BJ (cell line): ENCODE results near the gene ANAPC1. TPM values are rescaled to one million over a fixed set of nuclear protein-coding genes. Genes with fewer than 3 reads are reported as not detected.
"Not testable (repeated sequence)": the region's sequence is repeated elsewhere in the genome, so short reads cannot be mapped to it uniquely, and the experiment has no call there.

ENCODE experiments used
- CTCF ChIA-PET: fragments of 350-600 bp; formaldehyde crosslinking; extraction: SDS; loops from one replicate; lab custom pipeline; 2021; ENCODE audit warnings: antibody characterized with exemption, inconsistent platforms; lab: Yijun Ruan, JAX
- POLR2A ChIA-PET: fragments of 300-600 bp; sonication (Branson Sonifier 250); formaldehyde crosslinking; extraction: SDS; loops from one replicate; lab custom pipeline; 2021; ENCODE audit warnings: antibody characterized with exemption; lab: Charles Lee
- DNase-seq: peaks from one replicate; pipeline ENCODE4 v3.0.0-alpha.2; 2011; ENCODE audit warnings: low read depth
- H3K27me3 ChIP-seq: 2 replicates; pipeline ENCODE4 v1.6.0; 2011; ENCODE audit warnings: low read length; ENCODE audit not compliant: control insufficient read depth, insufficient read depth
- H3K36me3 ChIP-seq: 2 replicates; pipeline ENCODE4 v1.5.1; 2011; ENCODE audit warnings: low read length; ENCODE audit not compliant: control insufficient read depth, insufficient read depth
- H3K4me3 ChIP-seq: 2 replicates; pipeline ENCODE4 v1.5.1; 2011; ENCODE audit warnings: low read depth, mild to moderate bottlenecking, control low read depth, low read length
- CTCF ChIP-seq: IDR thresholded peaks from 2 replicates; pipeline ENCODE4 v1.5.1; 2011; ENCODE audit warnings: low read depth, mild to moderate bottlenecking, control low read depth, inconsistent platforms, low read length, moderate library complexity; ENCODE audit not compliant: insufficient read depth
- polyA plus RNA-seq: library from polyadenylated mRNA; depleted of rRNA; stranded (reverse); fragments of >200 nt; gene quantifications from 2 replicates; pipeline ENCODE4 v1.2.3, GENCODE V29; 2011

ANAPC1 gene
- polyA plus RNA-seq, 1 experiment: 20.3 TPM

- DNase-seq, H3K27me3 ChIP-seq, CTCF ChIA-PET, H3K36me3 ChIP-seq, H3K4me3 ChIP-seq, POLR2A ChIA-PET: not testable (repeated sequence)
Observed at GRCh38 chr2:111852544-111852943, 31.4 kb downstream of the ANAPC1 start.

- DNase-seq, POLR2A ChIA-PET, H3K4me3 ChIP-seq, H3K27me3 ChIP-seq, H3K36me3 ChIP-seq, CTCF ChIA-PET: not testable (repeated sequence)
- peak; percentile 42 for TF ChIP-seq CTCF
Observed at GRCh38 chr2:111850646-111851045, 33.3 kb downstream of the ANAPC1 start.

- CTCF ChIA-PET, H3K36me3 ChIP-seq, POLR2A ChIA-PET, H3K27me3 ChIP-seq, DNase-seq, H3K4me3 ChIP-seq: not testable (repeated sequence)
Observed at GRCh38 chr2:111839625-111840282, 44.2 kb downstream of the ANAPC1 start.

GRCh38 chr2:111838992-111839391 is 45.0 kb downstream of the ANAPC1 start:
- H3K36me3 ChIP-seq, DNase-seq, POLR2A ChIA-PET, H3K27me3 ChIP-seq, CTCF ChIA-PET, H3K4me3 ChIP-seq: not testable (repeated sequence)

DNA sequence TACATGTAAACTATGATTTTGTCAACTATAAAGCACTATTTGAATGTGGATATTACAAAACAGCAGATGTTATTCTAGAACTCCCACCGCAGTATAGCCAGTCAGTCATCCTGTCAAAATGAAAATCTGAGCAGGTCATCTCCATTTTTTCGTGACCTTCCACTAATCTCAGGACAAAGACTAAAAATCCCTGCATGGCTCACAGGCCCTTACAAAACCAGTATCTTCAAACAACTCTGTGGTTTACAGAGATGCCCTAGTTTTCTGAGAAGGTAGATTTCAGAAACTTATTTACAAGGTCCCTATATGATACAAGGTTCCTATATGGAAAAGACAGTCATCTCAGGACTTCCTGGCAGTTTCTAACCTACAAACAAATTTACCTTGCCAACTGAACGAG is 49.8 kb downstream of the ANAPC1 start:
- H3K27me3 ChIP-seq, CTCF ChIA-PET, H3K36me3 ChIP-seq, H3K4me3 ChIP-seq, DNase-seq, POLR2A ChIA-PET: not testable (repeated sequence)

DNA sequence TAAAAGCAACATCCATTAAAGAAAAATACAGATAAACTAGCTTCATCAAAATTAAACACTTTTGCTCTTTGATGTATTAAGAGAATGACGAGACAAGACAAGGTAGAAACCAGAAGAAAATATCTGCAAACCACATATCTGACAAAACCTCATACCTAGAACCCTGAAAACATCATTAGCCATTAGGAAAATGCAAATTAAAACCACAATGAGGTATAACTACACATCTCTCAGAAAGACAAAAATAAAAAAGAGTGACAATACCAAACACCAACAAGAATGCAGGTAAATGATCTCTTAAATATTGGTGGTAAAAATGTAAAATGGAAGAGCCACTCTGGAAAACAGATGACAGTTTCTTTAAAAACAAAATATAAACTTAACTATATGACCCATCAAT is 53.5 kb downstream of the ANAPC1 start:
- H3K27me3 ChIP-seq, POLR2A ChIA-PET, H3K4me3 ChIP-seq, CTCF ChIA-PET, DNase-seq, H3K36me3 ChIP-seq: not testable (repeated sequence)

GRCh38 chr2:111828217-111828766 is 55.7 kb downstream of the ANAPC1 start:
- CTCF ChIA-PET: not testable (repeated sequence)

DNA sequence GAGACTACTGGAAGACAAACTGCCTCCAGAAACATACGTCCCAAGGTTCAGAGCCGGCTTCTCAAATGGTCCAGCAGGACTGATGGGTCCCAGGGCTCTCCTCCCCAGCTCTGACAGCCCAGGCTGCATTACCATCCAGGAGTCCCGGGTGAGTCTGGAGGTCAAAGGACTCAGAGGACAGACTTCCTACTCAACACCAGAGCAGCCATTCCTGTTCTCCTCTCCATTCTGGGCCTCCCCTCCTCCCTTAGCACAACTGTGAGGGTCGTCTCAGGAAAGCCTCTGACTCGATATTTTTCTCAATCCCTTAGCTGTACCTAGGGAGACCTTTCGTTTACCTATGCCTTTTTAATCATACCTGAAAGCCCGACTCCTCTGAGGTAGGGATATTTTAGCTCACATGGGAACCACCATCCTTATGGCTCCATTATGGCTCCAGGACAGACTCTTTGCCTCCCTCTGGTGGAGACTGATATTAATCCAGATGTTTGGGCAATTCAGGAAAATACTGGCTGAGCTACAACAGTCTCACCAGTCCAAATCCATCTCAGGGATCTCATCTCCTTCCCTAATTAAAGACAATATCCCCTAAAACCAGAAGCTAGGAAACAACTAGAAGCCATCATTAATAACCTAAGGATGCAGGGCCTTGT is 70.9 kb downstream of the ANAPC1 start:
- POLR2A ChIA-PET, H3K36me3 ChIP-seq, DNase-seq, CTCF ChIA-PET, H3K4me3 ChIP-seq, H3K27me3 ChIP-seq: not testable (repeated sequence)

More at GRCh38 chr2:111828217-111828766, 55.7 kb downstream of the ANAPC1 start:
- H3K27me3 ChIP-seq, H3K4me3 ChIP-seq, H3K36me3 ChIP-seq, DNase-seq, POLR2A ChIA-PET: not testable (repeated sequence)

GRCh38 chr2:111790633-111791032 is 93.4 kb downstream of the ANAPC1 start:
- H3K36me3 ChIP-seq, DNase-seq, CTCF ChIA-PET, H3K27me3 ChIP-seq, POLR2A ChIA-PET, H3K4me3 ChIP-seq: not testable (repeated sequence)

- DNase-seq, H3K36me3 ChIP-seq, H3K4me3 ChIP-seq, H3K27me3 ChIP-seq, POLR2A ChIA-PET, CTCF ChIA-PET: not testable (repeated sequence)
Observed at GRCh38 chr2:111784081-111784480, 99.9 kb downstream of the ANAPC1 start.

DNA sequence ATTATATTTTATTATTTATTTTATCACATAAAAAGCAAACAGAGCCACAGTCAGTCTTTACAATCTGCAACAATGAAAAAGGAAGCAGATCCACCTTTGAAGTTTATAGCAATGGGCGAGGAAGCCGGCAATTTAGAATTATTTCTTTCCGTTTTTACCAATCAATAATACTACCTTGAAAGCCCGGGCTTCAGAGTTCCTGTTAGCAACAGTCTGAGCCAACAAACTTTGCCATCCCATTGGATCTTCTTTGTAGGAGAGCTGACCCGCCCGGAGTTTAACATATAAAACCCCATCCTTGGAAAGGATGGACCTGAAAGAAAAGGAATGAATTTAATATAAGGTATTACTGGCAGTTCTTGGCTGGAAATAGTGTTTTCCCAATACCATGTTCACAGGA is 101.8 kb downstream of the ANAPC1 start:
- H3K36me3 ChIP-seq, DNase-seq, CTCF ChIA-PET, POLR2A ChIA-PET, H3K4me3 ChIP-seq, H3K27me3 ChIP-seq: not testable (repeated sequence)

GRCh38 chr2:111781443-111782094 is 102.4 kb downstream of the ANAPC1 start:
- POLR2A ChIA-PET, DNase-seq, CTCF ChIA-PET, H3K27me3 ChIP-seq, H3K36me3 ChIP-seq, H3K4me3 ChIP-seq: not testable (repeated sequence)
